Thyroid gland (tissue), 4 donors: ENCODE measurements around the gene GPHA2. TPM values are rescaled to one million over a fixed set of nuclear protein-coding genes. Genes with fewer than 3 reads are reported as not detected.

Experiments
- DNase-seq, 2 donors: peaks; one replicate each; pipeline ENCODE4 v3.0.0-alpha.2; 2019
- H3K27ac ChIP-seq, 3 donors: fragments of 200-600 bp; sonication (generic); 1 replicate in 2 of 3; 2 replicates in 1 of 3; pipeline ENCODE4 v1.5.1; 2016 to 2019; ENCODE audit warnings: mild to moderate bottlenecking in 1 of 3, moderate library complexity in 1 of 3
- H3K27me3 ChIP-seq: fragments of 200-600 bp; sonication (generic); one replicate; pipeline ENCODE4 v1.5.1; 2019
- H3K36me3 ChIP-seq, 2 donors: fragments of 200-600 bp; sonication (generic); one replicate each; pipeline ENCODE4 v1.5.1; 2016 to 2019
- H3K4me1 ChIP-seq, 2 donors: fragments of 200-600 bp; sonication (generic); one replicate each; pipeline ENCODE4 v1.5.1; 2017 to 2019
- H3K4me3 ChIP-seq, 3 donors: fragments of 200-600 bp; sonication (generic); replicated peaks in 1 of 3; 1 replicate in 2 of 3; 2 replicates in 1 of 3; pipeline ENCODE4 v1.5.1; 2016; ENCODE audit warnings: mild to moderate bottlenecking in 1 of 3
- H3K9me3 ChIP-seq: fragments of 200-600 bp; sonication (generic); one replicate; pipeline ENCODE4 v1.5.1; 2017
- CTCF ChIP-seq, 6 experiments: fragments of 200-600 bp in 3 of 6; fragments of 450-650 bp in 3 of 6; sonication (generic) in 3 of 6; IDR thresholded peaks; one replicate each; pipeline ENCODE4 v1.5.1; 2016 to 2019; ENCODE audit warnings: antibody characterized with exemption in 6 of 6, mild to moderate bottlenecking in 2 of 6, inconsistent platforms in 1 of 6, moderate library complexity in 1 of 6
- POLR2A ChIP-seq, 2 donors: fragments of 450-650 bp; IDR thresholded peaks; one replicate each; pipeline ENCODE4 v1.6.1; 2017; ENCODE audit warnings: antibody characterized with exemption in 2 of 2, mild to moderate bottlenecking in 2 of 2, moderate library complexity in 1 of 2
- WGBS, 2 donors: methylation state at CpG; one replicate each; pipeline ENCODE4 v1.1.5; 2017; 5-methylcytosine and 5-hydroxymethylcytosine counted together
- intact Hi-C: fragments of 100-400 bp; cut with DNase I; formaldehyde crosslinking; loops from one replicate; pipeline ENCODE4 v1.15.1; 2023
- total RNA-seq, 4 donors: library from RNA; depleted of rRNA; stranded (reverse); fragments of >200 nt; gene quantifications; one replicate each; pipeline ENCODE4 v1.2.3, GENCODE V29; 2016

The GPHA2 gene
- total RNA-seq, 4 donors from 2014 or later, result 0.94 TPM; not detected in 3

- intact Hi-C loops, result loop anchor here (10.0 kb wide), 1 partner anchor 113 kb away; no protein-coding TSS in a partner anchor
- WGBS, 2 donors, result 95% methylated on average over 4 to 7 of the region's 9 CpGs
- TF ChIP-seq CTCF (IDR thresholded peaks at IDR 0.05) (no peak), POLR2A (IDR thresholded peaks at IDR 0.05) (no peak)
- no peak overlapping the region for H3K4me3 ChIP-seq
- peaks cover 31 to 40% of the 10 kb centered on the region in 2 donors for H3K36me3 ChIP-seq
- peaks cover 0 to 3% of the 10 kb centered on the region in 2 donors for H3K4me1 ChIP-seq
- DNase-seq, result no peak
- no peaks in the 10 kb centered on the region for H3K9me3 ChIP-seq
- no peak overlapping the region for H3K27ac ChIP-seq
- no peaks in the 10 kb centered on the region for H3K27me3 ChIP-seq
These were observed 37.6 kb downstream of the GPHA2 start for GRCh38 chr11:64898076-64898445.

GRCh38 chr11:64897381-64898075 is 38.2 kb downstream of the GPHA2 start:
- Histone ChIP-seq H3K9me3 (no peaks in the 10 kb centered on the region), H3K27me3 (no peaks in the 10 kb centered on the region), H3K4me3 (no peak overlapping the region), H3K36me3 (peaks cover 26 to 34% of the 10 kb centered on the region in 2 donors), H3K27ac (no peak overlapping the region), H3K4me1 (peaks cover 0 to 3% of the 10 kb centered on the region in 2 donors)
- intact Hi-C loops, result loop anchor here (10.0 kb wide), 1 partner anchor 113 kb away; no protein-coding TSS in a partner anchor
- WGBS, 2 donors, result 94 to 96% methylated on average over 10 to 15 of the region's 19 CpGs
- no peak for DNase-seq
- TF ChIP-seq CTCF (IDR thresholded peaks at IDR 0.05), result no peak
- no peak for TF ChIP-seq POLR2A (IDR thresholded peaks at IDR 0.05)

- Histone ChIP-seq H3K27me3 (no peaks in the 10 kb centered on the region), H3K36me3 (peaks cover 16 to 25% of the 10 kb centered on the region in 2 donors), H3K9me3 (no peaks in the 10 kb centered on the region), H3K4me1 (peaks cover 0 to 3% of the 10 kb centered on the region in 2 donors), H3K4me3 (no peak overlapping the region), H3K27ac (no peak overlapping the region)
- TF ChIP-seq CTCF (IDR thresholded peaks at IDR 0.05) (no peak), POLR2A (IDR thresholded peaks at IDR 0.05) (no peak)
- no peak for DNase-seq
- intact Hi-C loops, result loop anchor here (10.0 kb wide), 1 partner anchor 112 kb away; no protein-coding TSS in a partner anchor
- 89 to 95% methylated on average over 10 to 13 of the region's 14 CpGs for WGBS, 2 donors
These were observed 39.2 kb downstream of the GPHA2 start for GRCh38 chr11:64896448-64897022.

DNA sequence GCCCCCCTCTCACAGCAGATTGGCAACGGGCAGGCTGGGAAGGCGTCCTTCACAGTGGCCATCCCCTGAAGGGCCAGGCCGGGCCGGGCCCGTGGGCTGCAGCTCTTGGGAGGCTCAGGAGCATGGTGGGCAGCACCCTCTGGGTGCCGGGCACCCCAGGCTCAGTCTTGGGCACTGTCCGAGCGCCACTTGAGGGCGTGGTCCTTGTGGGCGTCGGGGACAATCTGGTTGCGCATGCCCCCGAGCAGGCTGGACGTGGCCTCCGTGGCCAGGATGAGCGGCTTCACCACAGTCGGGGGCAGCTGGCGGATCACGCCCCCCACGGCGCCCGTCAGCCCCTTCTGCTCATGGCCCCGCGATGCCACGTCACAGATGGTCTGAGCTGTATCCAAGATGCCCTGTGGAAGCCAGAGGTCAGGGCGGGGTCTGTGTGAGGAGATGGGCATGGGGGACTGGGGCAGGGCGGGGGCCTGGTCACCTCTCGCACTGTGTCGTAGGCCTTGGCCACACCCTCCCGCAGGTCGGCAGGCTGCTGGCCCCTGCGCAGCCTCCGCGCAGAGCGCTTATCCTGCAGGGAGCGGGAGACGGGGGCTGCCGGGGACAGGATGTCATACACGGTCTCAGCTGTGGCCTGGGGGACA is 40.8 kb downstream of the GPHA2 start:
- peaks cover 9 to 21% of the 10 kb centered on the region in 2 donors for H3K36me3 ChIP-seq
- intact Hi-C loops, result loop anchor here (2.0 to 10.0 kb wide), 2 partner anchors 48 to 110 kb away; no protein-coding TSS in a partner anchor
- no peak overlapping the region for H3K27ac ChIP-seq
- no peak overlapping the region for H3K4me3 ChIP-seq
- no peak for DNase-seq
- no peaks in the 10 kb centered on the region for H3K27me3 ChIP-seq
- TF ChIP-seq POLR2A (IDR thresholded peaks at IDR 0.05), result no peak
- TF ChIP-seq CTCF (IDR thresholded peaks at IDR 0.05), result no peak
- WGBS, 2 donors, result 92 to 96% methylated on average over 11 to 28 of the region's 39 CpGs
- H3K4me1 ChIP-seq, result peaks cover 0 to 3% of the 10 kb centered on the region in 2 donors
- no peaks in the 10 kb centered on the region for H3K9me3 ChIP-seq
